ENCODE data around the gene C8B.

Gene C8B

GRCh38 chr1:56911098-56911938 lies 54.5 kb downstream of the C8B start:
- Histone ChIP-seq H3K9me3 (ENCODE audit: control insufficient read depth, insufficient read depth, low read length) (no peaks in the 10 kb centered on the region), H3K9ac (ENCODE audit: low read depth, low read length) (no peak overlapping the region), H3K4me3 (ENCODE audit: low read depth, low read length) (no peak overlapping the region), H3K27me3 (ENCODE audit: control insufficient read depth, insufficient read depth, low read length) (no peaks in the 10 kb centered on the region), H3K36me3 (ENCODE audit: control insufficient read depth, insufficient read depth, low read length) (no peaks in the 10 kb centered on the region), H3K4me1 (ENCODE audit: control insufficient read depth, insufficient read depth, low read length) (no peaks in the 10 kb centered on the region)

- Histone ChIP-seq H3K36me3 (ENCODE audit: control insufficient read depth, insufficient read depth, low read length) (no peaks in the 10 kb centered on the region), H3K27me3 (ENCODE audit: control insufficient read depth, insufficient read depth, low read length) (no peaks in the 10 kb centered on the region), H3K4me1 (ENCODE audit: control insufficient read depth, insufficient read depth, low read length) (no peaks in the 10 kb centered on the region), H3K9me3 (ENCODE audit: control insufficient read depth, insufficient read depth, low read length) (no peaks in the 10 kb centered on the region), H3K9ac (ENCODE audit: low read depth, low read length) (no peak overlapping the region), H3K4me3 (ENCODE audit: low read depth, low read length) (no peak overlapping the region)
Observed at GRCh38 chr1:56910441-56910985, 55.3 kb downstream of the C8B start.

- H3K4me1 ChIP-seq (ENCODE audit: control insufficient read depth, insufficient read depth, low read length), result no peaks in the 10 kb centered on the region
- H3K9me3 ChIP-seq (ENCODE audit: control insufficient read depth, insufficient read depth, low read length), result no peaks in the 10 kb centered on the region
- H3K27me3 ChIP-seq (ENCODE audit: control insufficient read depth, insufficient read depth, low read length), result no peaks in the 10 kb centered on the region
- H3K4me3 ChIP-seq (ENCODE audit: low read depth, low read length), result no peak overlapping the region
- H3K9ac ChIP-seq (ENCODE audit: low read depth, low read length), result no peak overlapping the region
- no peaks in the 10 kb centered on the region for H3K36me3 ChIP-seq (ENCODE audit: control insufficient read depth, insufficient read depth, low read length)
Observed at GRCh38 chr1:56908619-56909221, 57.1 kb downstream of the C8B start.

- no peaks in the 10 kb centered on the region for H3K4me1 ChIP-seq (ENCODE audit: control insufficient read depth, insufficient read depth, low read length)
Observed at GRCh38 chr1:56905667-56906066, 60.1 kb downstream of the C8B start.

GRCh38 chr1:56904663-56905397 lies 61.0 kb downstream of the C8B start:
- Histone ChIP-seq H3K4me1 (ENCODE audit: control insufficient read depth, insufficient read depth, low read length) (no peaks in the 10 kb centered on the region), H3K27me3 (ENCODE audit: control insufficient read depth, insufficient read depth, low read length) (peaks cover 3% of the 10 kb centered on the region), H3K9me3 (ENCODE audit: control insufficient read depth, insufficient read depth, low read length) (no peaks in the 10 kb centered on the region), H3K36me3 (ENCODE audit: control insufficient read depth, insufficient read depth, low read length) (no peaks in the 10 kb centered on the region), H3K9ac (ENCODE audit: low read depth, low read length) (no peak overlapping the region), H3K4me3 (ENCODE audit: low read depth, low read length) (no peak overlapping the region)

More at GRCh38 chr1:56905667-56906066, 60.1 kb downstream of the C8B start:
- Histone ChIP-seq H3K36me3 (ENCODE audit: control insufficient read depth, insufficient read depth, low read length) (no peaks in the 10 kb centered on the region), H3K4me3 (ENCODE audit: low read depth, low read length) (no peak overlapping the region), H3K27me3 (ENCODE audit: control insufficient read depth, insufficient read depth, low read length) (peaks cover 3% of the 10 kb centered on the region), H3K9me3 (ENCODE audit: control insufficient read depth, insufficient read depth, low read length) (no peaks in the 10 kb centered on the region), H3K9ac (ENCODE audit: low read depth, low read length) (no peak overlapping the region)

GRCh38 chr1:56903778-56904177 lies 62.0 kb downstream of the C8B start:
- H3K9me3 ChIP-seq (ENCODE audit: control insufficient read depth, insufficient read depth, low read length), result no peaks in the 10 kb centered on the region
- H3K4me3 ChIP-seq (ENCODE audit: low read depth, low read length), result no peak overlapping the region
- H3K36me3 ChIP-seq (ENCODE audit: control insufficient read depth, insufficient read depth, low read length), result no peaks in the 10 kb centered on the region
- peaks cover 3% of the 10 kb centered on the region for H3K27me3 ChIP-seq (ENCODE audit: control insufficient read depth, insufficient read depth, low read length)
- H3K4me1 ChIP-seq (ENCODE audit: control insufficient read depth, insufficient read depth, low read length), result no peaks in the 10 kb centered on the region
- no peak overlapping the region for H3K9ac ChIP-seq (ENCODE audit: low read depth, low read length)

- Histone ChIP-seq H3K9ac (ENCODE audit: low read depth, low read length) (no peak overlapping the region), H3K36me3 (ENCODE audit: control insufficient read depth, insufficient read depth, low read length) (no peaks in the 10 kb centered on the region), H3K27me3 (ENCODE audit: control insufficient read depth, insufficient read depth, low read length) (peaks cover 3% of the 10 kb centered on the region), H3K4me1 (ENCODE audit: control insufficient read depth, insufficient read depth, low read length) (no peaks in the 10 kb centered on the region), H3K4me3 (ENCODE audit: low read depth, low read length) (no peak overlapping the region), H3K9me3 (ENCODE audit: control insufficient read depth, insufficient read depth, low read length) (no peaks in the 10 kb centered on the region)
Observed at GRCh38 chr1:56901716-56902115, 64.1 kb downstream of the C8B start.

- Histone ChIP-seq H3K4me3 (ENCODE audit: low read depth, low read length) (no peak overlapping the region), H3K9me3 (ENCODE audit: control insufficient read depth, insufficient read depth, low read length) (no peaks in the 10 kb centered on the region), H3K9ac (ENCODE audit: low read depth, low read length) (no peak overlapping the region), H3K27me3 (ENCODE audit: control insufficient read depth, insufficient read depth, low read length) (peaks cover 3% of the 10 kb centered on the region), H3K36me3 (ENCODE audit: control insufficient read depth, insufficient read depth, low read length) (no peaks in the 10 kb centered on the region), H3K4me1 (ENCODE audit: control insufficient read depth, insufficient read depth, low read length) (no peaks in the 10 kb centered on the region)
Observed at GRCh38 chr1:56898879-56899278, 66.9 kb downstream of the C8B start.

- H3K36me3 ChIP-seq (ENCODE audit: control insufficient read depth, insufficient read depth, low read length), result no peaks in the 10 kb centered on the region
- no peaks in the 10 kb centered on the region for H3K9me3 ChIP-seq (ENCODE audit: control insufficient read depth, insufficient read depth, low read length)
- no peak overlapping the region for H3K4me3 ChIP-seq (ENCODE audit: low read depth, low read length)
- no peaks in the 10 kb centered on the region for H3K4me1 ChIP-seq (ENCODE audit: control insufficient read depth, insufficient read depth, low read length)
- H3K9ac ChIP-seq (ENCODE audit: low read depth, low read length), result no peak overlapping the region
- peaks cover 3% of the 10 kb centered on the region for H3K27me3 ChIP-seq (ENCODE audit: control insufficient read depth, insufficient read depth, low read length)
Observed at GRCh38 chr1:56898005-56898373, 67.8 kb downstream of the C8B start.

- Histone ChIP-seq H3K4me1 (ENCODE audit: control insufficient read depth, insufficient read depth, low read length) (no peaks in the 10 kb centered on the region), H3K36me3 (ENCODE audit: control insufficient read depth, insufficient read depth, low read length) (no peaks in the 10 kb centered on the region), H3K27me3 (ENCODE audit: control insufficient read depth, insufficient read depth, low read length) (peaks cover 3% of the 10 kb centered on the region), H3K9ac (ENCODE audit: low read depth, low read length) (no peak overlapping the region), H3K9me3 (ENCODE audit: control insufficient read depth, insufficient read depth, low read length) (no peaks in the 10 kb centered on the region), H3K4me3 (ENCODE audit: low read depth, low read length) (no peak overlapping the region)
Observed at GRCh38 chr1:56897150-56898004, 68.4 kb downstream of the C8B start.

GRCh38 chr1:56894014-56894413 lies 71.8 kb downstream of the C8B start:
- Histone ChIP-seq H3K9me3 (ENCODE audit: control insufficient read depth, insufficient read depth, low read length) (no peaks in the 10 kb centered on the region), H3K27me3 (ENCODE audit: control insufficient read depth, insufficient read depth, low read length) (no peaks in the 10 kb centered on the region), H3K9ac (ENCODE audit: low read depth, low read length) (no peak overlapping the region), H3K36me3 (ENCODE audit: control insufficient read depth, insufficient read depth, low read length) (no peaks in the 10 kb centered on the region), H3K4me3 (ENCODE audit: low read depth, low read length) (no peak overlapping the region), H3K4me1 (ENCODE audit: control insufficient read depth, insufficient read depth, low read length) (no peaks in the 10 kb centered on the region)
